WI38 (cell line): ENCODE measurements around the gene GPR33.
"Not testable (repeated sequence)": the region's sequence is repeated elsewhere in the genome, so short reads cannot be mapped to it uniquely, and the experiment has no call there.

Experiments used
- H3K4me3 ChIP-seq: 2 replicates; pipeline ENCODE4 v1.5.1; 2011; ENCODE audit warnings: low read depth, mild to moderate bottlenecking, control low read depth, low read length
- CTCF ChIP-seq: IDR thresholded peaks from 2 replicates; pipeline ENCODE4 v1.5.1; 2012; ENCODE audit warnings: low read depth, mild to moderate bottlenecking, control low read depth, low read length

The GPR33 gene

GRCh38 chr14:31442284-31442683, 45.6 kb downstream of the GPR33 start:
- no peak for TF ChIP-seq CTCF
- H3K4me3 ChIP-seq, result no peak overlapping the region

- H3K4me3 ChIP-seq, result no peak overlapping the region
- no peak for TF ChIP-seq CTCF
Observed at GRCh38 chr14:31441273-31442111, 46.3 kb downstream of the GPR33 start.

GRCh38 chr14:31440280-31440679, 47.6 kb downstream of the GPR33 start:
- H3K4me3 ChIP-seq, result no peak overlapping the region
- TF ChIP-seq CTCF, result no peak

GRCh38 chr14:31439561-31439960, 48.3 kb downstream of the GPR33 start:
- no peak for TF ChIP-seq CTCF

GRCh38 chr14:31437045-31437691, 50.7 kb downstream of the GPR33 start:
- H3K4me3 ChIP-seq, result not testable (repeated sequence)

More at GRCh38 chr14:31439561-31439960, 48.3 kb downstream of the GPR33 start:
- H3K4me3 ChIP-seq, result no peak overlapping the region

- no peak for TF ChIP-seq CTCF
- no peak overlapping the region for H3K4me3 ChIP-seq
Observed at GRCh38 chr14:31435276-31435675, 52.6 kb downstream of the GPR33 start.
